Measurements from ENCODE around the gene SLC35G3. TPM values are rescaled to one million over a fixed set of nuclear protein-coding genes. Genes with fewer than 3 reads are reported as not detected.
"Not testable (repeated sequence)": the region's sequence is repeated elsewhere in the genome, so short reads cannot be mapped to it uniquely, and the experiment has no call there.

SLC35G3 gene
- total RNA-seq, 1 experiment from 2014 or later: not detected

DNA sequence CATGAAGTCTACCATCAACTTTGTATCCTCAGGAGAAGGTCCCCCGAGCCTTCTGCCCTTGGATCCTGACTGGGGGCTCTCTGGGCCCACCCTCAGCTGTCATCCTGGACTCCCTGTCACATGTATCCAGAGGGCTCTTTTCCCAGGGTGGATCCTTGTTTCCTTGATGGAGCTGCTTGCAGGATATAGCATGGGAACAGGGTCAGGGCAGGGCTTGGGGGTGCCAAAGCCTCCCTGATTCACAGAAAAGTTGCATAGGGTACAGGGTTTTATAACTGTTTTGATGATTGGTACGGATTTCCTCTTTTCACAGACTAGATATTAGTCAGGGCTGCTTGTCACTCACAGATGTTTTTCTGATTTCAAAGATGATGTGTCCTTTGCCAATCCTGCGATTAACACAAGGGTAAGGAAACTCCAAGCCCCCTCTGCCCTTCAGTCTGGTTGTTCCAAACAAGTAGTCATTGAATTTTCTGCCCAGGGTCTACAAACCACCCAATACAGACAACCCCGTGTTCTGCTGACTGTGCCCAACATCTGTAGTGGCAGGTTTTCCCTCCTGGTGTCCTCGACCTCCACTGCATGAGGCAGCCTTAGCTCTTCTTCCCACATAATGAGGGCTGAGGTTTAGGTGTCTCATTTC is 20.6 kb upstream of the SLC35G3 start:
- no peak for DNase-seq (ENCODE audit: low read depth)
- in situ Hi-C loops (cut with HindIII; ENCODE audit: low pct_unique_long_range_greater_than_20kb, low sequenced_read_pairs): no loop called here

DNA sequence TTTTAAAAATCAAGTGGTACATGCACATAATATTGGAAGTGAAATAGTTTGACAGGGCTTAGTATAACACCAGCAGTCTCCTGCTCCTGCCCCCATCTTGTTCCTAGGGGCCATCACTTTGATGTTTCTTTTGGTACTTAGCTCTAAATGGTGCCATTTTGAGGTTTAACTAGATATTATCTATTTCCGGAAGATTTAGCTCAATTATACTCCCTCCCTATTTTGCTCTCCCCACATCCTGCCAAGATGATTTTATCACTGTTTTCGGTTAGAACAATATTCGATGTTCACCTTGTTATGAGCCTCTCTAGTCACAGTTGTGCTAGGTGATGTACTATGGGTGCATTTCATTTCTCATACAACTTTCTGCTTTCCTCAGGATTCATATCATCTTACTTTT is 20.0 kb upstream of the SLC35G3 start:
- no peak for DNase-seq (ENCODE audit: low read depth)
- in situ Hi-C loops (cut with HindIII; ENCODE audit: low pct_unique_long_range_greater_than_20kb, low sequenced_read_pairs): no loop called here

GRCh38 chr17:35213412-35213940 is 19.3 kb upstream of the SLC35G3 start:
- DNase-seq (ENCODE audit: low read depth): no peak
- in situ Hi-C loops (cut with HindIII; ENCODE audit: low pct_unique_long_range_greater_than_20kb, low sequenced_read_pairs): no loop called here

GRCh38 chr17:35212668-35213067 is 18.5 kb upstream of the SLC35G3 start:
- in situ Hi-C loops (cut with HindIII; ENCODE audit: low pct_unique_long_range_greater_than_20kb, low sequenced_read_pairs): no loop called here
- DNase-seq (ENCODE audit: low read depth): no peak

DNA sequence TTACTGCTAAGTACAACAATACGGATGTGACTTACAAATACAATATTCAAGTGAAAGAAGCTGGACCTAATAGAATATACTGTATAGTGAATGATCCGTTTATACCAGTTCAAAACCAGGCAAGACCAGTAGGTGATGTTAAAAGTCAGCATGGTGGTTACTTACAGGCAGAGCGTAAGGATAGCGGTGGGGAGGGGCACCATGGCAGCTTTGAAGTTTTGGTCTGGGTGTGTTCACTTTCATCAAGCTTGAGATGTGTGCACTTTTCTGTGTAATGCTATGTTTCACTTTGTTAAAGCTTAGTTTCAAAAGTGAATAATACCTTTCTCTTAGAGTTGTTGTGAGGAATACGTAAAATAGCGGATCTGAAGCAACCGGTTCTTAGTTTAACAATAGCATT is 16.5 kb upstream of the SLC35G3 start:
- in situ Hi-C loops (cut with HindIII; ENCODE audit: low pct_unique_long_range_greater_than_20kb, low sequenced_read_pairs): no loop called here

DNA sequence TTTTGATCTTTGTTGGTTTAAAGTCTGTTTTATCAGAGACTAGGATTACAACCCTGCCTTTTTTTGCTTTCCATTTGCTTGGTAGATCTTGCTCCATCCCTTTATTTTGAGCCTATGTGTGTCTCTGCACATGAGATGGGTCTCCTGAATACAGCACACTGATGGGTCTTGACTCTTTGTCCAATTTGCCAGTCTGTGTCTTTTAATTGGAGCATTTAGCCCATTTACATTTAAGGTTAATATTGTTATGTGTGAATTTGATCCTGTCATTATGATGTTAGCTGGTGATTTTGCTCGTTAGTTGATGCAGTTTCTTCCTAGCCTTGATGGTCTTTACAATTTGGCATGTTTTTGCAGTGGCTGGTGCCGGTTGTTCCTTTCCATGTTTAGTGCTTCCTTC is 8.4 kb upstream of the SLC35G3 start:
- in situ Hi-C loops (cut with HindIII; ENCODE audit: low pct_unique_long_range_greater_than_20kb, low sequenced_read_pairs); DNase-seq (ENCODE audit: low read depth): not testable (repeated sequence)

More for the DNA sequence above, 16.5 kb upstream of the SLC35G3 start:
- DNase-seq (ENCODE audit: low read depth): no peak

GRCh38 chr17:35195062-35195461 is 869 bp upstream of the SLC35G3 start:
- in situ Hi-C loops (cut with HindIII; ENCODE audit: low pct_unique_long_range_greater_than_20kb, low sequenced_read_pairs); DNase-seq (ENCODE audit: low read depth): not testable (repeated sequence)

GRCh38 chr17:35192708-35193107 is 1.5 kb downstream of the SLC35G3 start:
- in situ Hi-C loops (cut with HindIII; ENCODE audit: low pct_unique_long_range_greater_than_20kb, low sequenced_read_pairs): no loop called here
- DNase-seq (ENCODE audit: low read depth): no peak

DNA sequence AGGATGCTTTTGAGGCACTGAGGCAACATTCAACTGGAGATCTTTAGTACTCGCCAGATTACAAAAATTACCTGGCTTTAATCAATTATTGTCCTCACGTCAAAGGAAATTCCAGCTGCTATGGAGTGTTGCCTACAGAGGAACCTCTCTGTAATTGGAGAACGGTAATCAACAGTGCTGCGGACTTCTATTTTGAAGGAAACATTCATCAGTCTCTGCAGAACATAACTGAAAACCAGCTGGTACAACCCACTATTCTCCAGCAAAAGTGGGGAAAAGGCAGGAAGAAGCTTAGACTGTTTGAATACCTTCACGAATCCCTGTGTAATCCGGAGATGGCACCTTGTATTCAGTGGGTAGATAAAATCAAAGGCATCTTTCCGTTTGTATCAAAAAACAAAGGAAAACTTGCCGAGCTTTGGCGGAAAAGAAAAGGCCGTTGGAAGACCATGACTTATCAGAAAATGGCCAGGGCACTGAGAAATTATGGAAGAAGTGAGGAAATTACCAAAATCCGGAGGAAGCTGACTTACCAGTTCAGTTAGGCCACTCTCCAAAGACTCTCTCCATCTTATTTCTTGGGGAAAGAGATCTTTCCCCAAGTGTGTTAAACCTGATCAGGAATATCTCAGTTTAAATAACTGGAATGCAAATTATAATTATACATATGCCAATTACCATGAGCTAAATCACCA is 3.0 kb downstream of the SLC35G3 start:
- in situ Hi-C loops (cut with HindIII; ENCODE audit: low pct_unique_long_range_greater_than_20kb, low sequenced_read_pairs): no loop called here
- DNase-seq (ENCODE audit: low read depth): no peak

DNA sequence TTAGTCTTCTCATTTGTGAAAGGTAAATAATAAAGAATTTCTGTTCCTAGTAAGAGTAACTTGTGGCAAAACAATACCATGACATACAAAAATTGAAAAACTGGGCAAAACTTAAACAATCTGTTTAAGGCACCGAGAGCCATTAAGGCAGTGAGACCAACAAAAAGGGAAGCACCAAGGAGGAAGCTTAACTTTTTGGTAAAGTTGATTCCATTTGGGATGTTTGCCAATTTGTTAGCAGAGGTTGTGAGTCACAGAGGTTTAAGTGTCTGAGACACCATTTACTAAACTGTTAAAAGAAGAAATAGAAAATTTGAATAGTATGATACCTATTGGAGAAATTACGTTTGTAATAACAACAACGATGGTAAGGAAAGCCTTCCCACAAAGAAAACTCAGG is 4.9 kb downstream of the SLC35G3 start:
- in situ Hi-C loops (cut with HindIII; ENCODE audit: low pct_unique_long_range_greater_than_20kb, low sequenced_read_pairs): no loop called here
- DNase-seq (ENCODE audit: low read depth): no peak

DNA sequence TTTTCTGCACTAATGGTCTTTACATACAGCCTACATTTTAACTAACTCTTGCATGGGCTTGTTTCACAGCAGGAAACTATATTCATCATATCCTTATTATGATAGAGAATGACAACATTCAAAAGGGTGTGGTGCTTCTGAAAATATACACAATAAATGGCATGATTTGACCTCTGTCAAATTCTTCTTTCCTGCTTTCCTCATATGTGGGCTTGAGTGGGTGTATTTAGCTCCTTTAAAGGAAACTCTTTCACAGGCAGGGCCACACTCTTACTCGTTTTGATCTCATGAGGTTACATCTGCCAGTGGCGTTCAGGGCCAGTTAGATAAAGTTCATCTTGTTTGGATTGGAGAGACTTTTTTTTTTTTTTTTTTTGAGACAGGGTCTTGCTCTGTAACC is 6.1 kb downstream of the SLC35G3 start:
- no peak for DNase-seq (ENCODE audit: low read depth)
- in situ Hi-C loops (cut with HindIII; ENCODE audit: low pct_unique_long_range_greater_than_20kb, low sequenced_read_pairs): no loop called here

DNA sequence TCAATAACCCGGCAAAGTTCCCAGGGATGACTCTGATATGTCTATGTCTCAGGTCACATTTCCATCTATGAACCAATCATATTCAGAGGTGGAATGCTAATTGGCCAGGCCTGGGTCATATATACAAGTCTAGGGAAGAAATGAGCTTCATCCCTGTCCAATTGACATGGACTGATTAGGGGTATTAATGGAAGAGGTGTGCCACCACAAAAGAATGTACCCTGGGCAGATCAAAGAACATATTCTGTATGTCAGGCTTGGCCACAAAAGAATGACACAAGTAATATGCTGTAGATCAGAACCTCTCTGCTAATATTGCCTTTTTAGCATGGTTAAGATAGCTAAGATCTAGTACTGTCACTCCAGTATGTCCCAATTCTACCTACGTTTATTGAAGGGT is 6.7 kb downstream of the SLC35G3 start:
- no peak for DNase-seq (ENCODE audit: low read depth)

GRCh38 chr17:35185849-35186248 is 8.3 kb downstream of the SLC35G3 start:
- in situ Hi-C loops (cut with HindIII; ENCODE audit: low pct_unique_long_range_greater_than_20kb, low sequenced_read_pairs): no loop called here
- DNase-seq (ENCODE audit: low read depth): no peak

More for the DNA sequence above, 6.7 kb downstream of the SLC35G3 start:
- in situ Hi-C loops (cut with HindIII; ENCODE audit: low pct_unique_long_range_greater_than_20kb, low sequenced_read_pairs): no loop called here

- no peak for DNase-seq (ENCODE audit: low read depth)
- in situ Hi-C loops (cut with HindIII; ENCODE audit: low pct_unique_long_range_greater_than_20kb, low sequenced_read_pairs): no loop called here
Measured at GRCh38 chr17:35184274-35184673, 9.9 kb downstream of the SLC35G3 start.

DNA sequence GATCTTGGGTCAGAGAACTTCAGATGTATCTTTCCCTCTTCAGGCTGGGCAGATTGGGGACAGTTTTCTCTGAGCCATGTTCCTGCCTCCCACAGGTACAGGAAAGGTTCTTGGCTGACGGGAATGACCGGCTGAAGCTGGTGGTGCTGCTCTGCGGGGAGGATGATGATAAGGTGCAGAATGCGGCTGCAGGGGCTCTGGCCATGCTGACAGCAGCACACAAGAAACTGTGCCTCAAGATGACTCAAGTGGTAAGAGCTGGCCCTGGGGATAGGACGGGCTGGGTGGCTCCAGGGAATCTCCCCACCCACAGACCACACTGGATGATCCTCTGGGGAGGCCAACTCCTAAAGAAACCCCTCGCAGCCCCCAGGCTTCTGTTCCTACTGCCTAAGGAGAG is 10.9 kb downstream of the SLC35G3 start:
- DNase-seq (ENCODE audit: low read depth): no peak
- in situ Hi-C loops (cut with HindIII; ENCODE audit: low pct_unique_long_range_greater_than_20kb, low sequenced_read_pairs): no loop called here

- DNase-seq (ENCODE audit: low read depth); in situ Hi-C loops (cut with HindIII; ENCODE audit: low pct_unique_long_range_greater_than_20kb, low sequenced_read_pairs): not testable (repeated sequence)
Measured at GRCh38 chr17:35179379-35179778, 14.8 kb downstream of the SLC35G3 start.

- in situ Hi-C loops (cut with HindIII; ENCODE audit: low pct_unique_long_range_greater_than_20kb, low sequenced_read_pairs): no loop called here
- no peak for DNase-seq (ENCODE audit: low read depth)
Measured at GRCh38 chr17:35176897-35177296, 17.3 kb downstream of the SLC35G3 start.

DNA sequence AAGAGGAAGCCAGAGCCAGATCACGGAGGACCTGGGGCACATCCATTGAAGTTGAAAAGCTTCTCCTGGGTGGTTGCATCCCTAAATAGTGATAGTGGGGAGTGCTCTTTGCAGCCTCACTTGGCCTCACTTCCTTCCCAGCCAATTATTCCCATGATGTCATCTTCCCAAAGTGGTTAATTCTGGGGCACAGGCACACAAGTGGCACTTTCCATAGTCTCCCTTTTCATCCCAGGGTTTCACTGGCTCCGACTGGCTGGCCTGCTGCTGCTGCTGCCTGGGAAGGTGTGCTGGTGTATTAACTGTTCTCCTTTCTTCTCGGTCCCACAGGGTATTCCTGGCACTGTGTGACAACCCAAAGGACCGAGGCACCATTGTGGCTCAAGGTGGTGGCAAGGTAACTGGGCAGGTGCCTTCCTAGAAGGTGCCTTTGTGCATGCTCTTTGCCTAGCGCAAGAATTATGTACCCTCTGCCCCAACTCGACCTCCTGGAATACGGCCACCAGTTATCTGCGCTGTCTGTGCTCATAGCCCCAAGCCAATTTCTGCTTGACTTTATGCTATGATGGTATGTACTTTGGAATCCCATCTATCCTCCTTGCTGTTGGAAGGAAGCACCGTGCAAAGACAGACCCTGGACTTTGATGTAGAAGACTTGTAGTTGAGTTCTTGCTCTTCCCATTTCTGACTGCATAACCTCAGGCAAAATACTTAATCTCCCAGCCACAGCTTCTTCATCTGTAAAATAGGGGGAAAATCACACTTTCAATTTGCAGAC is 18.4 kb downstream of the SLC35G3 start:
- no peak for DNase-seq (ENCODE audit: low read depth)
- in situ Hi-C loops (cut with HindIII; ENCODE audit: low pct_unique_long_range_greater_than_20kb, low sequenced_read_pairs): no loop called here

DNA sequence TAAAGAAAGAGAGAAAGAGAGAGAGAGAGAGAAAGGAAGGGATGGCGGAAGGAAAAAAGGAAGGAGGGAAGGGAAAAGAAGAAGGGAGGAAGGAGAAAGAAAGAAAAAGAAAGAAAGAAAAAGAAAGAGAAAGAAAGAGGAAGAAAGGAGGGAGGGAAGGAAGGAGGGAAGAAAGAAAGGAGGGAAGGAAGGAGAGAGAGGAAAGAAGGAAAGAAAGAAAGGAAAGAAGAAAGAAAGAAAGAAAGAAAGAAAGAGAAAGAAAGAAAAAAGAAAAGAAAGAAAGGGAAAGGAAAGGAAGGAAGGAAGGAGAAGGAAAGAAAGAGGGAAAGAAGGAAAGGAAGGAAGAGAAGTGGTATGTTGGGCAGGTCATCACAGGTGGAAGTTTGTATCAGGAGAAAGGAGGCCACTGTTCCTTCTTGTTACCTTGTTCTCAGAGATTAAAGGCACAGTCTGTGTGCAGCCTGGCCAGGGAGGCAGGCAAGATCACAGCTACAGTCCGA is 19.3 kb downstream of the SLC35G3 start:
- in situ Hi-C loops (cut with HindIII; ENCODE audit: low pct_unique_long_range_greater_than_20kb, low sequenced_read_pairs): no loop called here
- no peak for DNase-seq (ENCODE audit: low read depth)

All from Caki2 (cell line).